Activated T-helper 2 cell treated with anti-CD3 and anti-CD28 coated beads, Interferon-gamma antibody, Interleukin-2, Interleukin-4, amounts not matched to agents 10 μg/mL and 5 μg/mL and 100 μg/mL, durations not matched to agents 14 hours and 24 hours and 36 hours (primary cell): ENCODE measurements around the gene ST6GALNAC2. TPM values are rescaled to one million over a fixed set of nuclear protein-coding genes. Genes with fewer than 3 reads are reported as not detected.
A peak's percentile ranks its signal among the peaks of the same experiment; 100 is the strongest.

ENCODE experiments used
- DNase-seq: peaks from one replicate; pipeline ENCODE4 v3.0.0; 2021; ENCODE audit warnings: low spot score
- H3K27ac Mint-ChIP-seq: one replicate; pipeline ENCODE4 v1.8.0; 2021; ENCODE audit warnings: mixed read lengths
- H3K27me3 Mint-ChIP-seq: one replicate; pipeline ENCODE4 v1.8.0; 2021; ENCODE audit warnings: low read depth, mixed read lengths
- H3K36me3 Mint-ChIP-seq: one replicate; pipeline ENCODE4 v1.8.0; 2021; ENCODE audit warnings: low read depth, mixed read lengths
- H3K4me1 Mint-ChIP-seq: one replicate; pipeline ENCODE4 v1.8.0; 2021; ENCODE audit warnings: low read depth, mixed read lengths
- H3K4me3 Mint-ChIP-seq: one replicate; pipeline ENCODE4 v1.8.0; 2021; ENCODE audit warnings: low read depth, mild to moderate bottlenecking, moderate library complexity, mixed read lengths
- H3K9me3 Mint-ChIP-seq: one replicate; pipeline ENCODE4 v1.8.0; 2021; ENCODE audit warnings: mixed read lengths
- intact Hi-C: fragments of 100-400 bp; cut with micrococcal nuclease; formaldehyde crosslinking; loops from one replicate; pipeline ENCODE4 v1.15.1; 2023
- total RNA-seq: library from RNA; stranded (reverse); gene quantifications from 2 replicates; pipeline ENCODE4 v1.2.3, GENCODE V29; 2022

The ST6GALNAC2 gene
- total RNA-seq, 1 donor from 2014 or later: 0.41 TPM

DNA sequence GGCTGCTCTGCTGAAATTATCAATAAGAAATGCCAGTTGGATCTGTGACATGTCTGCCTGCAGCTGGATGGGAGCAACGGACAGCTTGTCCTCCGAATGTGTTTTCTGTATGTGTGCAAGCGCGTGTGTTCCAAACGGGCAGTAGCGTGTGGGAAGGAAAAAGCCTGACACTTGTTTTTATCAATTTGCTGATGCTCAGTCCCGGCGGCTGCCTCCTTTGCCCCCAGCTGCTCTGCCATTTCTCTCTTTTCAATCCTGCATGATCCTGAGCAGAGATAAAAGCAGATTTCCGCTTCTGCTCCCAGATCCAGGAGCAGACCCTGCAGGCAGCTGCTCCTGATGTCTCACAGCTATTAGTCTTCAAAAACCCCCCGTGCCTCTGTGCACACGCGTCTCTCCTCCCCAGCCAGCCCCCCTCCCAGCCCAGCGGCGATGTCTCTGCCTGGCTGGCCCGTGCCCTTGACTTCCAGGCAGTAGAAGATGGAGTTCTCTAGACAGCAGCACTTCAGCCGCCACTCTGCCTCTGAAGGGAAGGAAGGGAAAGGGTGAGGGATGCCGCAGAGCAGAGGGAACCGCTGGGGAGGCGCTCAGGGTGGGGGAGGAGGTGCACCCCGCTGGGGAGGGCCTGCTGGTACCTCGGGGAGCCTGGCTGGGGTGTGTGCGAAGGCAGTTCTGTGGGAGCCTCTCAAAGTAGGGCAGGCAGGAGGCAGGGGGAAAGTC, 41.7 kb downstream of the ST6GALNAC2 start:
- no peak overlapping the region for H3K27ac Mint-ChIP-seq
- no peaks in the 10 kb centered on the region for H3K36me3 Mint-ChIP-seq

DNA sequence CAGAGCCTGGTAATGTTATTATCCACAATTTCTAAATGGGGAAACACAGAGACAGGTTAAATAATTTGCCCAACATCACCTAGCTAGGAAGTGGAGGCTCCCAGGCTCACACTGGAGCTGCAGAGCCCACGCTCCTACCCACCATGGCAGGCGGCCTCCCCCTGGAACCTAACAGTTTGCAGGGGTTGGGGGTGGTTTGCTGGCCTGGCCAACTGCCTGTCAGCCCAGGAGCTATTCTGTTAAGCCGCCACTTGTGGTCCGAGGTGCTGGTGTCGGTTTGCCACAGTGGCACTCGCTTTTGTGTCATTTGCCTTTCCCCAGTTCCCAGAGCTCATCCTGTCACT, 42.2 kb downstream of the ST6GALNAC2 start:
- Mint-ChIP-seq H3K36me3 (no peaks in the 10 kb centered on the region), H3K4me3 (no peak overlapping the region), H3K27me3 (peaks cover 38% of the 10 kb centered on the region)

More for the DNA sequence above, 41.7 kb downstream of the ST6GALNAC2 start:
- Mint-ChIP-seq H3K27me3 (peaks cover 32% of the 10 kb centered on the region), H3K4me3 (no peak overlapping the region), H3K9me3 (no peaks in the 10 kb centered on the region), H3K4me1 (no peaks in the 10 kb centered on the region)
- DNase-seq: no peak
- intact Hi-C loops: no loop called here

DNA sequence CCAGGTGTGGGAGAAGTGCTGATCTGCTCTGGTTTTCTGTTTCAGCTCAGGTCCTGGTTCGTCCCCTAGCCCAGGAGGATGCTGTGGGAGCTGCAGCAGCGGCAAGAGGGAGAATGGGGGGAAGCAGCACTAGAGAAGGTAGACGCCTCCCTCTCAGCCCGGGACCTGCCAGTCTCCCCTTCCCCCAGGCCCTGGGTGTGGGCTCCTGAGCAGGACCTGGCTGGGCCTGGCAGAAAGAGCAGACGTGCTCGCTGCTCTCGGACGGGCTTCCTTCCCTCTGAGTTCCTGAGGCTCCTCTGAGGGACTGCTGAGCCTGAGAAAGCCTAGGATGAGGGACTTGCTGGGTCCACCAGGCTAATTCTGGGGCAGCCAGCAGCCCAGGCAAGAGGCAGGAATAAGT, 42.7 kb downstream of the ST6GALNAC2 start:
- H3K4me3 Mint-ChIP-seq: no peak overlapping the region
- H3K4me1 Mint-ChIP-seq: no peaks in the 10 kb centered on the region
- peaks cover 40% of the 10 kb centered on the region for H3K27me3 Mint-ChIP-seq
- intact Hi-C loops: no loop called here
- H3K36me3 Mint-ChIP-seq: no peaks in the 10 kb centered on the region
- H3K27ac Mint-ChIP-seq: no peak overlapping the region
- no peaks in the 10 kb centered on the region for H3K9me3 Mint-ChIP-seq
- no peak for DNase-seq

More for the DNA sequence above, 42.2 kb downstream of the ST6GALNAC2 start:
- no peak for DNase-seq
- Mint-ChIP-seq H3K4me1 (no peaks in the 10 kb centered on the region), H3K9me3 (no peaks in the 10 kb centered on the region), H3K27ac (no peak overlapping the region)
- intact Hi-C loops: no loop called here

DNA sequence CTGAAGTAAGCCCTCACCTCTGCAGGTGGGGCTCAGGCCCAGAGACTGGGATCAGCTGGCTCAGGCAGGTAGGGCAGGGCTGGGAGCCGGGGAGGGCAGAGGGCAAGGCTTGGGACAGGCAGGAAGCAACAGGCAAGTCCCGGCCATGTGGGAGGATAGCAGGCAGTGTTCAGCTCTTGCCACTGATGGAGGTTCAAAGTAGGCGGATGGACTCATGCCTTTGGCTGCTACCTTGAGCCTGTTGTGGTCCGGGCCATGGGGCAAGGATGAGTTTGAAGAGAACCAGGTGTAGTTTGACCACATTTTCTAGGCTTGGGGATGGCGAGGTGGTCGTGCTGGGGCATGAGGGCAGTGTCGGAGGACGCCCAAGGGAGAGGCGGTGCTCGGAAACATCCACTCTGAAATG, 43.1 kb downstream of the ST6GALNAC2 start:
- Mint-ChIP-seq H3K4me1 (no peaks in the 10 kb centered on the region), H3K4me3 (no peak overlapping the region), H3K36me3 (no peaks in the 10 kb centered on the region), H3K27me3 (peaks cover 40% of the 10 kb centered on the region), H3K9me3 (no peaks in the 10 kb centered on the region), H3K27ac (no peak overlapping the region)
- intact Hi-C loops: no loop called here
- no peak for DNase-seq

DNA sequence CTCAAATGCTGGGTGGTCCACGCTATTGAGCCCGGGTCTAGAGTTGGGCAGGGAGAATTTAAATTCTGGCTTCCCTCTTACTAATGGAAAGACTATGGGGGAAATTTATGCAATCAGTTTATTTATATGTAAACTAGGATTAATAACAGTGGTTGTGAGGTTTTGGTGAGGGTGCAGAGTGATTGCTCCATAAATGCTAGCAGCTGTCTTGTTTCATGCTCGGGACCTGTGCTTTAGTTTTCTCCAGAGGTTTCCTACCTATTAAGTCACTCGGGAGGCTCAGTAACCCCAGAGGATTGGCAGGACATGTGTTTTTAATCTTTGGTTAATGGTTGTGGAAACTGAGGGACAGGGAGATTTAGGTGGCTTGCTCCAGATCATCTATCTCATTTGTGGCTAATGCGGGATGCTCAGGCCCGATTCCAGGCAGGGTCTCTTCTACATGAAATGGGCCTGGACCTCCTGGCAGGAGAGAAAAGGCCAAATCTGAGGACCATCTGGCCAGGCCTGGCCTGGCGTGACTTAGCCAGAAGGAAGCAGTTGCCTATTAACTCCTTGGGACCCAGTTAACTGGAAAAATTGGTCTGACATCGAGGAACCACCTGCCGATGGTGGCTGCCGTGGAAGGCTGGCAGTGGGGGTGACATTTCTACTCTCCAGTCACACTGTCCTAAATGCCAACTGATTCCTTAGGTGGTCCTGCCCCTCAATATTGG, 43.8 kb downstream of the ST6GALNAC2 start:
- no peaks in the 10 kb centered on the region for H3K36me3 Mint-ChIP-seq
- H3K9me3 Mint-ChIP-seq: no peaks in the 10 kb centered on the region
- no peak overlapping the region for H3K4me3 Mint-ChIP-seq
- no peak overlapping the region for H3K27ac Mint-ChIP-seq
- no peaks in the 10 kb centered on the region for H3K4me1 Mint-ChIP-seq
- DNase-seq: no peak
- peaks cover 42% of the 10 kb centered on the region for H3K27me3 Mint-ChIP-seq
- intact Hi-C loops: no loop called here

DNA sequence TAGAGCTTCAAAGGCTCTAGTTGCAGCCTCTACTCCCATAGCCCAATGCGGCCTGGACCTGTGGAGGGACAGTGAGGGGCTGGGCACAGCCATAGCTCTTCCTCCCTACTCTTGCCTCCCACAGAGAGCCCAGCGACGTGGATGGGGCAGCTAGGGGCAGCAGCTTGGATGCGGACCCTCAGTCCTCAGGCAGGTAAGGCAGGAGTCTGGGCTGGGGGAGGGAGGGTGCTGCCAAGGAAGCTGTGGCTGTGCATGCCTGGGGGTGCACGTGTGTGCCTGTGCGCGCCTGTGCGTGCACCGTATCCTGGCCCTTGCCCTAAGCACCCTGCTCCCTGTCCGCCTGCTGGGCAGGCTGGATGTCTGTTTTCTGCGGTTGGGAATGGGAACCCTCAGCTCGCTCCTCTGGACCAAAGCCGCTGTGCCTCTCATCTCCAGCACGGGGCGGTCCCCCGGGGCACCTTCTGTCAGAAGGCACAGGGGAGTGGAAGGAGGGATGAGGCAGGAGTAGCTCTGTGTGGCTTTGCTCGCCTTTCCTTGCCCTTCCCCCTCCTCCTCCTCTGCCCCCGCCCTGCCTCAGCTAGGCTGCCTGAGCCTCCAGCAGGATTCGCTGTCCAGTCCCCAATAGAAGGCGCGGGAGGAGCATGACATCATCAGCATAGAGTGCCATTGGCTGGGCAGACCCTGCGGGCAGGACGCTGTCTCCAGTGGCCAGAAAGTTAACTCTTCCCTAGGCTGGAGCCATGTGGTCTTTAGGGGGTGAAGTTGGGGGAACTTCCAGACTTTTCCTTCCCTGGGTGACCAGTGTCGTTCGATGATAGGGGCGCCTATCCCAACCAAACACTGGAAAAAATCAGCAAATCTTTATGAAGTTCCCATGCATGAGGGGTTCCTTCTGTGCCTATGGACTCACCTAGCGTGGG, 45.0 kb downstream of the ST6GALNAC2 start:
- Mint-ChIP-seq H3K4me3 (no peak overlapping the region), H3K36me3 (no peaks in the 10 kb centered on the region), H3K9me3 (no peaks in the 10 kb centered on the region), H3K27ac (no peak overlapping the region), H3K27me3 (peaks cover 54% of the 10 kb centered on the region), H3K4me1 (no peaks in the 10 kb centered on the region)
- DNase-seq: peak; percentile 24
- intact Hi-C loops: no loop called here

DNA sequence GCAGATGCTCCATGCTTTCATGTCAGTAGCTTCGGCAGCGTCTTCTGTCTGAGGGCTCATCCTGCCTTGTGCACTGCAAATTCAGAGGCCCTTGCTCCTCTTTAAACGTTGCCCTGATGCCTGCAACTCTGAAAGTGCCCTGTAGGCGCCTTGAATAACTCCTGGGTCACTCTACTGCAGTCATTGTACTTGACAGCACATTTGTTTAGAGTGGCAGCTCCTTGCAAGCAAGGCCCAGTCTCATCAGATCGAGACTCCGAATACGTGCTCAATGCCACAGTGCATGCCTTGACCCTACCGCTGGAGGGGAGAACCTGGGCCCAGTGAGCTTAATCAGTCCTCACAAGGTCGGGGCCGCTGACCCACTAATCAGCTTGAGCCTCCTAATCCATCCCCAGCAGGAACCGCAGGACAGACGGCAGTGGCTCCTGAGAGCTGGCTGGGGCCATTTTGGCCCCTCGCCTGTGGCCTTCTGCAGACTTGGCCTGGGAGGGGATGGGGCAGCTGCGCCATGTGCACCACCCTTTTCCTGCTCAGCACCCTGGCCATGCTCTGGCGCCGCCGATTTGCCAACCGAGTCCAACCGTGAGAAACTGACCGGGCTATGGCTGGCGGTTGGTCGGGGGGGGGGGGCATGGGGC, 45.9 kb downstream of the ST6GALNAC2 start, which contains the start of gene PRCD:
Gene PRCD (plus strand): TSS at position 414 of the 641 bp plus-strand sequence. CDS start 98 bp downstream, at position 512.
- no peak for DNase-seq
- Mint-ChIP-seq H3K9me3 (no peaks in the 10 kb centered on the region), H3K27me3 (peaks cover 61% of the 10 kb centered on the region), H3K36me3 (no peaks in the 10 kb centered on the region), H3K27ac (no peak within 1 kb of the TSS), H3K4me1 (no peaks in the 10 kb centered on the region), H3K4me3 (no peak within 1 kb of the TSS)
- intact Hi-C loops: no loop called here

DNA sequence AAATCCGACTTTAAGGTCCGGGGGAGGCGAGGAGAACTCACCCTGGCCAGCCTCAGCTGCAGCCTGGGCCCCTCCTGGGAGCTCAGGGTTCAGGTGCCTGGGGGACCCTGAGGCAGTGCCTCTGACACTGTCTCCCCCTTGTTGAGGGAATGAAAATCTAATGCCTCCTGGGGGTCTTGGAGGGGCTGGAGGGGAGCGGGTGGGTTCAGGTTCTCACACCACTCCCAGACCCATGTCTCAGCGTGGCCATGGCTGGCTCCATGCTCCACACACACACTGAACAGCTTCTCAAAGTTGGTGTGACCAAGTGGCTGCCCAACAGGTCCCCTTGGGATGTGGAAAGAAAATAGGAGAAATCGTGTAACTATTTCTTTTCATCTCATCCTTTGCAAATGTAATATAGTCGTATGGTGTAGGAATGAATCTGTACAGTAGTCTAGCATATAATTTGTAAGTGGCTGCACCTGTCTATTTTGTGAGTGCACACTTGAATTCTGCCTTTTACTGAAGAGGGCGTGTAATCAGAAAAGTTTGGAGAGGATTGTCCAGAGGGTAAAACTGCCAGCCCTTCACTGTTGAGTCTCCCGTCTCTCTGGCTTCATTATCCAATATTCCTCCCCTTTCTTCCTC, 46.6 kb downstream of the ST6GALNAC2 start:
- Mint-ChIP-seq H3K36me3 (no peaks in the 10 kb centered on the region), H3K27me3 (peaks cover 63% of the 10 kb centered on the region), H3K4me3 (no peak overlapping the region), H3K9me3 (no peaks in the 10 kb centered on the region), H3K27ac (no peak overlapping the region), H3K4me1 (no peaks in the 10 kb centered on the region)
- DNase-seq: no peak
- intact Hi-C loops: no loop called here

DNA sequence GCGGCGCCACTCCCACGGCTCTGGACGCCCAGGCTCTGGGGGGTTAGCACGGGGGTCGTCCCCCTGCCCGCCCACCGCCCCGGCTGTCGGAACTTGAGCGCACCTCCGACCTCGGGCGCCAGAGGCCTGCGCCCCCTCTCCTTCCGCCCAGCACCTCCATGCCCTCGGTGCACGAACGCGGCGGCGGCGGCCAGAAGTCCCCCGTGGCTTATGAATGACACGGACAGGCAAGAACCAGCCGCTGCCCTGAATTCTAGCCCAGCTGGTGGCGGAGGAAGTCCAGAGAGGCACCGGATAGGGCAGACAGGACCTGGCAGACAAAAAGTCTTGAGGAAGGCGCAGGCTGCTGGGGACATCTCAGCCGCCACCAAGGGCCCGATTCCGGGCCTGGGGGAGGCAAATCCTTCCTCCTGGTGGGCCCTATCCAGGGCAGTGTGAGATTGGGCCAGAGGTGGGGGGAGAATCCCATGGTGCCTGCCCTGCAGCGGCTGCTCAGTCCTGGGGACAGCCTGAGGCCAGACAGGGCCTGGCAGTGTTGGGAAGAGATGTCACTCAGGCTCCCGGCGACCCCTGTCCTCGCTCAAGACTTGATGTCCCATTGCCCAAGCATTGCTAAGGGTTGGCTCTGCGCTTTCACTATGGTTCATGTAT, 47.3 kb downstream of the ST6GALNAC2 start:
- Mint-ChIP-seq H3K4me1 (no peaks in the 10 kb centered on the region), H3K27ac (no peak overlapping the region), H3K4me3 (no peak overlapping the region), H3K9me3 (no peaks in the 10 kb centered on the region), H3K36me3 (no peaks in the 10 kb centered on the region), H3K27me3 (peaks cover 59% of the 10 kb centered on the region)
- intact Hi-C loops: no loop called here
- DNase-seq: no peak

DNA sequence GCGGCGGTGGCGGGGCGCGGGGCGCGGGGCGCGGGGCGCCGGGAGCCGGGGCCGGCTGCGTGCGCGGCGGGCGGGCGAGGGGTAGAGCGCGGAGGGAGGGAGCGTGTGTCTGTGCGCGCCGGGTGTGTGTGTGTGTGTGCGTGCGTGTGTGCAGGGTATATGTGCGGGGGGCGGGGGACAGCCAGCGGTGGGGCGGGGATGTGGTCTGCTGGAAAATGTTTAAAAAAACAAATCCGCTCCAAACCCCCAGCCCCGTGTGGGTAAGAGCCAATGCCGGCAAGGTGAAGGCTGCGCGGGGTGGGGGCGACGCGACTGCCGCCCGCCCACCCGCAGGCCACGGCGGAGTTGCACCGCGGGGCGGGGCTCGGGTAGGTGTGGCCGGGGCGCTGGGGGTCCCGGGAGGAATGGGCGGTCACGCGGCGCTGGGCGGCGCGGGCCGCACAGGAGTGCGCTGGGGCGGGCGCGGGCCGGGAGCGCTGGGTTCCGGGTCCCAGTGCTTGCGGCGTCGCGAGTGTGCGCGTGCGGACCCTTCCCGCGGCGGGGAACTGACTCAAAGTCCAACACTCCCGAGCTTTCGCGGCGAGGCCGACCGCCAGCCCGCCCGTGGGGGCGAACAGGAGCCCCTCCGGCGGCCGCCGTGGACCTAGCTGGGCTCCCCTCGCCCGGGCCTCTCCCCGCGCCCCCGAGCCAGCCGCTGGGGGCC, 47.9 kb downstream of the ST6GALNAC2 start, which contains the start of gene CYGB:
Gene CYGB (minus strand): TSS at position 132 of the 703 bp plus-strand sequence. CDS start 167 bp downstream, outside the sequence.
- no peak for DNase-seq

DNA sequence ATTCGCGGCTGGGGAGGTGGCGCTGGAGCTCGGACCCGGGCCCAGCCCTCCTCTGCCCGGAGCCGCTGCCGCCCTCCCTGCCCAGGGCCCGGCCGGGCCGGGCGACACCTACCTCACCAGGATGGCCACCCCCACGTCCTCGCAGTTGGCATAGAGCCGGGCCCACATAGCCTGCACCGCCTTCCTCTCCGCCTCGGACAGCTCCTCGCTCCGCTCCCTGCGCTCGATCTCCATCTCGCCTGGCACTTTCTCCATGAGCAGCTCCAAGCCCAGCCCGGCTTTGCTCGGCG, 48.4 kb downstream of the ST6GALNAC2 start:
- Mint-ChIP-seq H3K36me3 (no peaks in the 10 kb centered on the region), H3K9me3 (no peaks in the 10 kb centered on the region), H3K27ac (no peak overlapping the region), H3K4me1 (no peaks in the 10 kb centered on the region), H3K27me3 (peaks cover 56% of the 10 kb centered on the region), H3K4me3 (no peak overlapping the region)
- no peak for DNase-seq
- intact Hi-C loops: no loop called here

More for the DNA sequence above, 47.9 kb downstream of the ST6GALNAC2 start, which contains the start of gene CYGB:
- no peak within 1 kb of the TSS for H3K4me3 Mint-ChIP-seq
- H3K4me1 Mint-ChIP-seq: no peaks in the 10 kb centered on the region
- H3K27me3 Mint-ChIP-seq: peaks cover 59% of the 10 kb centered on the region
- H3K27ac Mint-ChIP-seq: no peak within 1 kb of the TSS
- intact Hi-C loops: no loop called here
- no peaks in the 10 kb centered on the region for H3K36me3 Mint-ChIP-seq
- H3K9me3 Mint-ChIP-seq: no peaks in the 10 kb centered on the region
